SH-SY5Y (cell line): ENCODE data around the gene DRG1.

Experiments used
- GATA2 ChIP-seq: IDR thresholded peaks from 2 replicates; pipeline ENCODE4 v1.6.1; 2011; ENCODE audit warnings: mild to moderate bottlenecking, low read depth, low read length
- GATA3 ChIP-seq: IDR thresholded peaks from 2 replicates; pipeline ENCODE4 v1.6.1; 2011; ENCODE audit warnings: low read depth, mild to moderate bottlenecking, low read length, moderate library complexity

Gene DRG1

GRCh38 chr22:31451709-31452571 is 52.5 kb downstream of the DRG1 start:
- no peak for TF ChIP-seq GATA3
- no peak for TF ChIP-seq GATA2

DNA sequence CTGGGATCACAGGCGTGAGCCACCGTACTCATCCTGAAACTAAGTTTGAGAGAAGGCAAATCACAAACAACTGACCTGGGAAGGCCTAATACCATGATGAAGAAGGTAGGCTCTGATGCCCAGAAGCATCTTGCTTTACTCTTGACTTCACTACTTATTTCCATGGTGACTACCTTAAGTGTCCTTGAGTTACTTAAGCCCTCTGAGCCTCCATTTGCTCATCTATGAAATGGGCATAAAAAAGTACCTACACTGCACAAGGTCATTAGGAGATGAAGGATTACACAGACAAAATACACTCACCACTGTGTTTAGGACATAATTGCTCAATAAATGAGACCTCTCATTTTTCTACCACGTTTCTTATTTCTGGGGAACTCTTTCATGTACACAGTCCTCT is 62.3 kb downstream of the DRG1 start:
- TF ChIP-seq GATA2 (no peak), GATA3 (no peak)

GRCh38 chr22:31465307-31465706 is 65.9 kb downstream of the DRG1 start:
- TF ChIP-seq GATA3 (no peak), GATA2 (no peak)

- TF ChIP-seq GATA2 = no peak
- no peak for TF ChIP-seq GATA3
Observed at GRCh38 chr22:31474743-31475142, 75.3 kb downstream of the DRG1 start.

GRCh38 chr22:31475800-31476199 is 76.4 kb downstream of the DRG1 start:
- TF ChIP-seq GATA2 = no peak
- no peak for TF ChIP-seq GATA3

DNA sequence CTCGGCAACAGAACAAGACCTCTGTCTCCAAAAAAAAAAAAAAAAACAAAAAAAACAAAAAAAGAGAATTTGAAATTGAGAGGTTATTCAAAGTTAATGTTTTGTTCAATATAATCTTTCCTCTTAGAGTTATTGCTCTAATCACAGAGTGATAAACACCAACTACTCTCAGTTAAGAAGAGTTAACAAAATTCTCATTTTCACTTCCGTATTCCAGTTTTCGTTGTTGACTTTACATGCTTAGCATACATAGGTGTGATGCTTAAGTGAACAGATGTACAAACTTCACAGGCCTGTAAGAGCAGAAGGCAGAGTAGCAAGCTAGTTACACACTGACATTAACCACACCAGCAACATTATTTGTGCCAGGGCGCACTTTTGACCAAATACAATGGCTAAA is 77.9 kb downstream of the DRG1 start:
- no peak for TF ChIP-seq GATA2
- TF ChIP-seq GATA3 = no peak

GRCh38 chr22:31481129-31481528 is 81.7 kb downstream of the DRG1 start:
- TF ChIP-seq GATA3 (no peak), GATA2 (no peak)
